ENCODE measurements around the gene PRKCI. TPM values are rescaled to one million over a fixed set of nuclear protein-coding genes. Genes with fewer than 3 reads are reported as not detected.
"Not testable (repeated sequence)": the region's sequence is repeated elsewhere in the genome, so short reads cannot be mapped to it uniquely, and the experiment has no call there.

The PRKCI gene
- total and polyA plus RNA-seq, 4 donors = 9.6 to 33.6 (median 23.9) TPM

DNA sequence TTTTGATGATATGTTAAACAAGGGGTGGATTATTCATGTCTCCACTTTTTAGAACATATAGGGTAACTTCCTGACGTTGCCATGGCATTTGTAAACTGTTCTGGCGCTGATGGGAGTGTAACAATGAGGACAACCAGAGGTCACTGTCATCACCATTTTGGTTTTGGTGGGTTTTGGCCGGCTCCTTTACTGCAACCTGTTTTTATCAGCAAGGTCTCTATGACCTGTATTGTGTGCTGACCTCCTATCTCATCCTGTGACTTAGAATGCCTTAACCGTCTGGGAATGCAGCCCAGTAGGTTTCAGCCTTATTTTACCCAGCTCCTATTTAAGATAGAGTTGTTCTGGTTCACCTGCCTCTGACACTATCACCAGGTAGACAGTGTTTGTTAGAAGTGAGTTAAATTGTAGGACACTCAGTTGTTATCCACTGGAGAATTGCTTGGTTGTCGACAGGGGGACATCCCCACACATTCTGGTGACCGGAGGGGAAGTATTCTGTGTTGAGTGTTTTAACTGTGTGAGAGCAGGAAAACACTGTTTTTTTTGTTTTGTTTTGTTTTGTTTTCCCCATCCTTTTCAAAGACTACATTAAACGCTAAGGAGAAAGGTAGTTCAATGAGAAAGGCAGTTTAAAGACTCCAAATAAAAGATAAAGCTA is 98.4 kb downstream of the PRKCI start:
- no peaks in the 10 kb centered on the region for H3K9me3 ChIP-seq (ENCODE audit: control insufficient read depth, low read length)
- no peaks in the 10 kb centered on the region for H3K27me3 ChIP-seq (ENCODE audit: control insufficient read depth in 1 of 2, insufficient read depth in 2 of 2, low read length in 1 of 2)
- ATAC-seq (ENCODE audit: low FRiP score) (no peak), DNase-seq (no peak)
- H3K36me3 ChIP-seq (ENCODE audit: control insufficient read depth in 1 of 2, insufficient read depth in 2 of 2, low read length in 1 of 2) = no peaks in the 10 kb centered on the region
- H3K4me3 ChIP-seq (ENCODE audit: low read length in 2 of 2) = no peak overlapping the region
- WGBS, 2 donors = 73 to 76% methylated on average over 7 of the region's 7 CpGs
- no peaks in the 10 kb centered on the region for H3K4me1 ChIP-seq (ENCODE audit: control insufficient read depth in 1 of 2, insufficient read depth in 2 of 2, low read length in 2 of 2)
- no peak overlapping the region for H3K27ac ChIP-seq (ENCODE audit: low read depth in 1 of 2, low read length in 2 of 2)
- intact Hi-C loops (cut with DNase I) = no loop called here

DNA sequence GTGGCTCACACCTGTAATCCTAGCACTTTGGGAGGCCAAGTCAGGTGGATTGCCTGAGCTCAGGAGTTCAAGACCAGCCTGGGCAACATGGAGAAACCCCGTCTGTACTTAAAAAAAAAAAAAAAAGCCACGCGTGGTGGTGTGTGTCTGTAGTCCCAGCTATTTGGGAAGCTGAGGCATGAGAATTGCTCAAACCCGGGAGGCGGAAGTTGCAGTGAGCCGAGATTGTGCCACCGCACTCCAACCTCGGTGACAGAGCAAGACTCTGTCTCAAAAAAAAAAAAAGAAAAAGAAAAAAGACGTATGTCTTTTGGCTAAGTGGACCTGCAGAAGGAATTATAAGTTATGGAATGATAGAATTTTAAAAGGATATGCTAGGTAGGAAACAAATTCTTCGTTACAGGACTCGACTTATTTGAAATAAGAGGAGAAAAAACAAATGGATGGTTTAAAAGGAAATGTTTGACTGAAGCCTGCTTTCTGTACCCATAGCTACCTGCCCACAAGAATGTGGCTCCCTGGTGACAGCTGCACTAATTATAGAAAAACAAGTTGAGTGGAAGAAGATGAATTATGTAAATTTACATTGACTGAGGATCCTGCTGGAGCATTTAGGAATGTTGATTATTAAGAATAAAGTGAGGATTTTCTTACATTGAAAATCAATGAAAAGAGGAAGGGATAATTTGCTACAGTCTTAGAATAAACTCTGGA is 99.3 kb downstream of the PRKCI start:
- DNase-seq (no peak), ATAC-seq (ENCODE audit: low FRiP score) (no peak)
- Histone ChIP-seq H3K9me3 (ENCODE audit: control insufficient read depth, low read length) (no peaks in the 10 kb centered on the region), H3K4me1 (ENCODE audit: control insufficient read depth in 1 of 2, insufficient read depth in 2 of 2, low read length in 2 of 2) (no peaks in the 10 kb centered on the region), H3K27ac (ENCODE audit: low read depth in 1 of 2, low read length in 2 of 2) (no peak overlapping the region), H3K4me3 (ENCODE audit: low read length in 2 of 2) (no peak overlapping the region), H3K36me3 (ENCODE audit: control insufficient read depth in 1 of 2, insufficient read depth in 2 of 2, low read length in 1 of 2) (no peaks in the 10 kb centered on the region), H3K27me3 (ENCODE audit: control insufficient read depth in 1 of 2, insufficient read depth in 2 of 2, low read length in 1 of 2) (no peaks in the 10 kb centered on the region)
- intact Hi-C loops (cut with DNase I) = no loop called here
- WGBS, 2 donors = 88 to 89% methylated on average over 11 of the region's 11 CpGs

DNA sequence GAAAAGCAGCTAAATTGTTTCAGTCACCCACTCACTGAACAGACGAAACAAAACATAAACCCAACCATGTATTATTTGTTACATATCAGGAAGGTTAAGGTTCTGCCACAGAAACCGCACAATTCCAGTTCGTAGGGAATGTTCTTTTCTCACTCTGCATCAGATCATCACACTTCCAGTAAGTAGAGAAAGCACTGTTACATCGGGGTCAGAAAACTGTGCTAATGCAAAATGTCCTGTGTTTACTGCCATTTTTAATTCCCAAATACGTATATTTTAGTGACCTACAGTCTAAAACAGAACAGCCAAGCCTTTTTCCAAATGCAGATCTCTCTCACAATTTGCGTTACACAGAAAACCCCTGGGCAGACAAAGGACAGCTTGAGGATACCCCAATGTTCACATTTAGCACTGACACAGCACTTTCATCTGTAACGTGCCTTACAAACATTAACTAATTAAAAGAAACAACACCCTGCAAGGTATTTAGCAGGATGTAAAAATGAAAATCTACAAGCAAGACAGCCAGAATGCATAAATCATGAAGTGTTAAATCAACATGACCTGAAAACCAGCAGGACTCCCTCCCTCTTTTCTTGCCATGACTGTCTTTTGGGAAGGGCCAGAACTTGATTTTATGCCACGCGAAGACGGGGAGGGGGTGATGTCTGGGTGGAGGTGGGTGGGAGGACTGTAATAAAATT is 100.5 kb downstream of the PRKCI start:
- Histone ChIP-seq H3K4me3 (ENCODE audit: low read length in 2 of 2) (no peak overlapping the region), H3K9me3 (ENCODE audit: control insufficient read depth, low read length) (no peaks in the 10 kb centered on the region), H3K27me3 (ENCODE audit: control insufficient read depth in 1 of 2, insufficient read depth in 2 of 2, low read length in 1 of 2) (no peaks in the 10 kb centered on the region), H3K4me1 (ENCODE audit: control insufficient read depth in 1 of 2, insufficient read depth in 2 of 2, low read length in 2 of 2) (no peaks in the 10 kb centered on the region), H3K36me3 (ENCODE audit: control insufficient read depth in 1 of 2, insufficient read depth in 2 of 2, low read length in 1 of 2) (no peaks in the 10 kb centered on the region), H3K27ac (ENCODE audit: low read depth in 1 of 2, low read length in 2 of 2) (no peak overlapping the region)
- no peak for ATAC-seq (ENCODE audit: low FRiP score)
- DNase-seq = no peak
- WGBS, 2 donors = 69% methylated on average over 10 of the region's 10 CpGs
- intact Hi-C loops (cut with DNase I) = no loop called here

DNA sequence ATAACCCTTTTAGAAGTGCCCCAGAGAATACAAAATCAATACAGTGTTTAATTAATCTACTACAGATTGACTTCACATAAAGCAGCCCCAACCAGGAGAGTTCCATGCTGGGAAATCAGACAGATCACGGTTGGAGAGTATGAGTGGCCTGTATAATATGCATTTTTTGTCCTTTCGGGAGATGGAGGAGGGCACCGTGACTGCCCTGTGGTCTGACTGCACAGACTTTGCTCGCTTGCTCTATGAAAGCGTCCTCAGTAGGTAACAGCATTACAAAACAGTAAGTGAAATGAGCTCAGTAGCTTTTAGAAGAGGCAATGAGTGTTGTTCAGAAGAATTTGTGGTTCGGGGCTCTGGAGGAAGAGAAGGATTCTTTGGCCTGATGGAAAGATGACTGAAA is 101.1 kb downstream of the PRKCI start:
- intact Hi-C loops (cut with DNase I) = no loop called here
- H3K9me3 ChIP-seq (ENCODE audit: control insufficient read depth, low read length) = no peaks in the 10 kb centered on the region
- ATAC-seq (ENCODE audit: low FRiP score) (no peak), DNase-seq (no peak)
- no peaks in the 10 kb centered on the region for H3K36me3 ChIP-seq (ENCODE audit: control insufficient read depth in 1 of 2, insufficient read depth in 2 of 2, low read length in 1 of 2)
- WGBS, 2 donors = 84 to 91% methylated on average over 6 of the region's 6 CpGs
- H3K4me1 ChIP-seq (ENCODE audit: control insufficient read depth in 1 of 2, insufficient read depth in 2 of 2, low read length in 2 of 2) = no peaks in the 10 kb centered on the region
- no peak overlapping the region for H3K27ac ChIP-seq (ENCODE audit: low read depth in 1 of 2, low read length in 2 of 2)
- H3K27me3 ChIP-seq (ENCODE audit: control insufficient read depth in 1 of 2, insufficient read depth in 2 of 2, low read length in 1 of 2) = no peaks in the 10 kb centered on the region
- no peak overlapping the region for H3K4me3 ChIP-seq (ENCODE audit: low read length in 2 of 2)

DNA sequence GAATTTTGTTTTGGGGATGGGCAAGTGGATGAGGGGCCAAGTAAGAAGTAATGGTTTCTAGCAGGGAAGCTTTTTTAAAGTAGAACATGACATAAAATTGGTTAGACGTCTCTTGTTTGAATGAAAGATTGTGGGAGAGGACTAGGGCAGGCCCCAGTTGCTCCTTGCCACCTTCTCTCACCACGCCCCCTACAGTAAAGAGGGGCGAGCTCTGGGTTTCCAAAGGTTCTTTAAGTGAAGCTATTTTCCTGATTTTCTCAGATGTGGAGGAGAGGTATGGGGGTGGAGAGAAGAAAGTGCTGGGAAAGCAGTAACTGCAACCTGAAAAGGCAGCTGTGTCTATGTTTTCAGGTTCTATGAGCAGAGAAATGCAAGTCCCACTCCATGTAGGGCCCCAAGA is 102.7 kb downstream of the PRKCI start:
- ATAC-seq (ENCODE audit: low FRiP score) = no peak
- Histone ChIP-seq H3K4me3 (ENCODE audit: low read length in 2 of 2) (no peak overlapping the region), H3K9me3 (ENCODE audit: control insufficient read depth, low read length) (no peaks in the 10 kb centered on the region), H3K27me3 (ENCODE audit: control insufficient read depth in 1 of 2, insufficient read depth in 2 of 2, low read length in 1 of 2) (no peaks in the 10 kb centered on the region), H3K4me1 (ENCODE audit: control insufficient read depth in 1 of 2, insufficient read depth in 2 of 2, low read length in 2 of 2) (no peaks in the 10 kb centered on the region), H3K27ac (ENCODE audit: low read depth in 1 of 2, low read length in 2 of 2) (no peak overlapping the region), H3K36me3 (ENCODE audit: control insufficient read depth in 1 of 2, insufficient read depth in 2 of 2, low read length in 1 of 2) (no peaks in the 10 kb centered on the region)
- intact Hi-C loops (cut with DNase I) = no loop called here
- DNase-seq = no peak
- WGBS, 2 donors = 78 to 84% methylated on average over 3 of the region's 3 CpGs

DNA sequence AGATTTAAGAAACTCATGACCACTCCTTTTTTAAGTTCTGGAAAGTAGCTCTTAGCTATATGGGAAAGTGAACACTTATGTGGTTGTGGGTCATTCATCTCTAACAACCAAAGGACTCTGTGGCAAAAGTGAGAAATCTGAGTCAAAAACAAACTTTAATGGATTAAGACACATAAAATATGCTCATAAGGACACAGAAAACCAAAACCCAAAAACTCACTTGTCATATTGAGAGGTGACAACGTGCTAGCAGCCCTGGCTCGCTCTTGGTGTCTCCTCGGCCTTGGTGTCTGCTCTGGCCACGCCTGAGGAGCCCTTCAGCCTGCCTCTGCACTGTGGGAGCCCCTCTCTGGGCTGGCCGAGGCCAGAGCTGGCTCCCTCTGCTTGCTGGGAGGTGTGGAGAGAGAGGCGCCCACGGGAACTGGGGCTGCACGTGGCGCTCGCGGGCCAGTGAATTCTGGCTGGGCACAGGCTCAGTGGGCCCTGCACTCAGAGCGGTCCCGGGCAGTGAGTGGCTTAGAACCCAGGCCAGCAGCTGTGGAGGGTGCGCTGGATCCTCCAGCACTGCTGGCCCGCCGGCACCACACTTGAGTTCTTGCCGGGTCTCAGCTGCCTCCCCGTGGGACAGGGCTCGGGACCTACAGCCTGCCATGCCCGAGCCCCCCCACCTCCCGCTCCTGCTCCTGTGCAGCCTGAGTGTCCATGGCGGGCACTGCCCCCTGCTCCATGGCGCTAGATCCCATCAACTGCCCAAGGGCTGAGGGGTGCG is 105.0 kb downstream of the PRKCI start:
- no peak for ATAC-seq (ENCODE audit: low FRiP score)
- Histone ChIP-seq H3K27me3 (ENCODE audit: control insufficient read depth in 1 of 2, insufficient read depth in 2 of 2, low read length in 1 of 2) (no peaks in the 10 kb centered on the region), H3K4me3 (ENCODE audit: low read length in 2 of 2) (no peak overlapping the region), H3K9me3 (ENCODE audit: control insufficient read depth, low read length) (no peaks in the 10 kb centered on the region), H3K36me3 (ENCODE audit: control insufficient read depth in 1 of 2, insufficient read depth in 2 of 2, low read length in 1 of 2) (no peaks in the 10 kb centered on the region), H3K4me1 (ENCODE audit: control insufficient read depth in 1 of 2, insufficient read depth in 2 of 2, low read length in 2 of 2) (no peaks in the 10 kb centered on the region), H3K27ac (ENCODE audit: low read depth in 1 of 2, low read length in 2 of 2) (no peak overlapping the region)
- intact Hi-C loops (cut with DNase I) = no loop called here
- WGBS, 2 donors = 94 to 98% methylated on average over 24 of the region's 24 CpGs
- DNase-seq = no peak

DNA sequence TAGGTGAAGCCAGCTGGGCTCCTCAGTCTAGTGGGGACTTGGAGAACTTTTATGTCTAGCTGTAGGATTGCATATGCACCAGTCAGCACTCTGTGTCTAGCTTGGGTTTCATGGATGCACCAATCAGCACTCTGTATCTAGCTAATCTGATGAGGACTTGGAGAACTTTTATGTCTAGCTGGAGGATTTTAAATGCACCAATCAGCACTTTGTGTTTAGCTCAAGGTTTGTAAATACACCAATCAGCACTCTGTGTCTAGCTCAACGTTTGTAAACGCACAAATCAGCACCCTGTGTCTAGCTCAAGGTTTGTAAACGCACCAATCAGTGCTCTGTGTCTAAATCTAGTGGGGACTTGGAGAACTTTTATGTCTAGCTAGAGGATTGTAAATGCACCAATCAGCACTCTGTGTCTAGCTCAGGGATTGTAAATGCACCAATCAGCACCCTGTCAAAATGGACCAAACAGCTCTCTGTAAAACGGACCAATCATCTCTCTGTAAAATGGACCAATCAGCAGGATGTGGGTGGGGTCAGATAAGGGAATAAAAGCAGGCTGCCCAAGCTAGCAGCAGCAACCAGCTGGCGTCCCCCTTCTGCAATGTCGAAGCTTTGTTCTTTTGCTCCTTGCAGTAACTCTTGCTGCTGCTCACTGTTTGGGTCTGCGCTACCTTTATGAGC is 105.8 kb downstream of the PRKCI start:
- H3K4me3 ChIP-seq (ENCODE audit: low read length in 2 of 2); H3K36me3 ChIP-seq (ENCODE audit: control insufficient read depth in 1 of 2, insufficient read depth in 2 of 2, low read length in 1 of 2); ATAC-seq (ENCODE audit: low FRiP score); DNase-seq; H3K27ac ChIP-seq (ENCODE audit: low read depth in 1 of 2, low read length in 2 of 2); intact Hi-C loops (cut with DNase I); H3K4me1 ChIP-seq (ENCODE audit: control insufficient read depth in 1 of 2, insufficient read depth in 2 of 2, low read length in 2 of 2); H3K9me3 ChIP-seq (ENCODE audit: control insufficient read depth, low read length); H3K27me3 ChIP-seq (ENCODE audit: control insufficient read depth in 1 of 2, insufficient read depth in 2 of 2, low read length in 1 of 2): not testable (repeated sequence)
- WGBS, 2 donors = 77 to 96% methylated on average over 7 of the region's 7 CpGs

DNA sequence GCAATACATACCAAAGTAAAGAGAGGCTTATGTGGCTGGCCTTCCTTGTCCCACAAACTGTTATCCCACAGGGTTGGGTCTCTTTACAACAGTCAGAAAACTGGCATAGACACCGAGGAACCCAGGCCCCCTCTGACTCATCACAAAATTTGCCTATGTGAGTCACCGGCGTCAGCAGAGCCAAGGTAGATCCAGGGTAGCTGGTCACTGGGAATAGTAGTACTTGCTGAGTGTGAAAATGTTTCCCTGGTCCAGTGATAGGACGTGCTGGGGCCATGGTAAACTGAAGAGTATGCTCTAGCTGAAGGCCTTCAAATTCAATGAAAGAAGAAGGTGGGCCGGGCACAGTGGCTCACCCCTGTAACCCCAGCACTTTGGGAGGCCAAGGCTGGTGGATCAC is 108.1 kb downstream of the PRKCI start:
- DNase-seq (no peak), ATAC-seq (ENCODE audit: low FRiP score) (no peak)
- WGBS, 2 donors = 54 to 56% methylated on average over 5 of the region's 5 CpGs

More for the DNA sequence above, 108.1 kb downstream of the PRKCI start:
- H3K4me3 ChIP-seq (ENCODE audit: low read length in 2 of 2) = no peak overlapping the region
- H3K27ac ChIP-seq (ENCODE audit: low read depth in 1 of 2, low read length in 2 of 2) = no peak overlapping the region
- H3K9me3 ChIP-seq (ENCODE audit: control insufficient read depth, low read length) = no peaks in the 10 kb centered on the region
- no peaks in the 10 kb centered on the region for H3K36me3 ChIP-seq (ENCODE audit: control insufficient read depth in 1 of 2, insufficient read depth in 2 of 2, low read length in 1 of 2)
- no peaks in the 10 kb centered on the region for H3K27me3 ChIP-seq (ENCODE audit: control insufficient read depth in 1 of 2, insufficient read depth in 2 of 2, low read length in 1 of 2)
- no peaks in the 10 kb centered on the region for H3K4me1 ChIP-seq (ENCODE audit: control insufficient read depth in 1 of 2, insufficient read depth in 2 of 2, low read length in 2 of 2)
- intact Hi-C loops (cut with DNase I) = no loop called here

Data from aorta (tissue), 5 donors.